ENCODE results near the gene TMEFF2.

Gene TMEFF2

GRCh38 chr2:192053921-192054320 is 140.8 kb downstream of the TMEFF2 start:
- no peak for DNase-seq

- no peak for DNase-seq
Observed at GRCh38 chr2:192051533-192051932, 143.2 kb downstream of the TMEFF2 start.

- no peak for DNase-seq
Observed at GRCh38 chr2:192049362-192049761, 145.4 kb downstream of the TMEFF2 start.

GRCh38 chr2:192047315-192048107 is 147.2 kb downstream of the TMEFF2 start:
- DNase-seq = no peak

GRCh38 chr2:192044496-192044895 is 150.2 kb downstream of the TMEFF2 start:
- DNase-seq = no peak

GRCh38 chr2:192043216-192043870 is 151.4 kb downstream of the TMEFF2 start:
- no peak for DNase-seq

- no peak for DNase-seq
Observed at GRCh38 chr2:192042126-192042525, 152.6 kb downstream of the TMEFF2 start.

GRCh38 chr2:192038110-192038509 is 156.6 kb downstream of the TMEFF2 start:
- no peak for DNase-seq

- DNase-seq = peak; percentile 6
Observed at GRCh38 chr2:192035731-192036442, 158.8 kb downstream of the TMEFF2 start.

- no peak for DNase-seq
Observed at GRCh38 chr2:192030856-192031255, 163.9 kb downstream of the TMEFF2 start.

GRCh38 chr2:192030289-192030688 is 164.4 kb downstream of the TMEFF2 start:
- DNase-seq = no peak

GRCh38 chr2:192029089-192029488 is 165.6 kb downstream of the TMEFF2 start:
- no peak for DNase-seq

GRCh38 chr2:192026825-192027120 is 168.0 kb downstream of the TMEFF2 start:
- DNase-seq = no peak

- DNase-seq = no peak
Observed at GRCh38 chr2:192026059-192026824, 168.5 kb downstream of the TMEFF2 start.

- no peak for DNase-seq
Observed at GRCh38 chr2:192025637-192026036, 169.1 kb downstream of the TMEFF2 start.

- no peak for DNase-seq
Observed at GRCh38 chr2:192023006-192023405, 171.7 kb downstream of the TMEFF2 start.

GRCh38 chr2:192017844-192018243 is 176.9 kb downstream of the TMEFF2 start:
- DNase-seq = no peak

GRCh38 chr2:192016265-192016664 is 178.5 kb downstream of the TMEFF2 start:
- DNase-seq = peak; percentile 11

GRCh38 chr2:192013211-192013610 is 181.5 kb downstream of the TMEFF2 start:
- DNase-seq = no peak

GRCh38 chr2:192011196-192011595 is 183.5 kb downstream of the TMEFF2 start:
- peak; percentile 12 for DNase-seq

- peak; percentile 9 for DNase-seq
Observed at GRCh38 chr2:192010073-192010472, 184.7 kb downstream of the TMEFF2 start.

GRCh38 chr2:192007581-192008228 is 187.0 kb downstream of the TMEFF2 start:
- DNase-seq = no peak

- DNase-seq = no peak
Observed at GRCh38 chr2:192005211-192005610, 189.5 kb downstream of the TMEFF2 start.

Measured in amniotic stem cell (primary cell).